GM18519 (cell line): ENCODE data around the gene PTPRO.

Source experiments
- ATAC-seq: cut with Tn5 transposase; IDR thresholded peaks from one replicate; pipeline ENCODE4 v1.9.1; 2021; ENCODE audit warnings: mild to moderate bottlenecking, moderate library complexity; ENCODE audit not compliant: unreplicated experiment, low FRiP score

PTPRO gene

DNA sequence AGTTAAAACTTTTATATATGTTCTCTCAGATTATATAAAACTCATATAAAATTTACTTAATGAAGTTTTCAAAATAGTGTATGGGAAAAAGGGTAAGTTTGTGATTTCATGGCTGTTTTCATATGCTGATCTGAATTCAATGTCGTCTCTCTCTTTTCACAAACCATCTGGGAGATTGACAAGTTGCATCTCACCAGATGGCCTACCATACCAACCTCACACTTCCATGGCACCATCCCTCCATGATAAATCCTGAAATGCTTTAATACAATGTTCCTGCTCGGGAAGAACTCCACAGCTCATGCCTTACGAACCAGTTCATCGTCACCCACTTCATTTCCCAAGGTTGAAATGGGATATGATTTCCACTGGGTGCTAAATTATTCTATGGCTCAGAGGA is 22.3 kb downstream of the PTPRO start:
- no peak for ATAC-seq

GRCh38 chr12:15346488-15346887 is 24.2 kb downstream of the PTPRO start:
- ATAC-seq: no peak

DNA sequence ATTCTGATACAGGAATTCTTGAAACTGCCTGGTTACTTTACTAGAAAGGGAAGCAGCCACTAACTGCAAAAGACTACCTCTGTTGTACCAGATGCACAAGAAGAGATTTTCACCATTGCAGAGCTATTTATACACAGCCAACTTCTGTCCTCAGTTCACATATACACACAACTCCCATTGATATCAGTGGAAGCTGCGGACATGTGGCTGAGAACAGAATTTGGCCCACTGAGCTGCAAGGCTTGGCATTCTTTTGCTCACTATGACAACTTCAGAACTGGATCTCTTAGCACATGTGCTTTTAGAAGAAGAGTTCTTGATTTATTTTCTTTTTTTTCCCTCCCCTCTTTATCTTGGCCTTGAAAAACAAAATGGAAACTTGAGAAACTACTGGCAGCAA is 28.3 kb downstream of the PTPRO start:
- no peak for ATAC-seq

GRCh38 chr12:15355766-15356165 is 33.5 kb downstream of the PTPRO start:
- ATAC-seq: no peak

GRCh38 chr12:15356951-15357364 is 34.6 kb downstream of the PTPRO start:
- ATAC-seq: no peak

GRCh38 chr12:15364221-15365160 is 42.2 kb downstream of the PTPRO start:
- no peak for ATAC-seq

DNA sequence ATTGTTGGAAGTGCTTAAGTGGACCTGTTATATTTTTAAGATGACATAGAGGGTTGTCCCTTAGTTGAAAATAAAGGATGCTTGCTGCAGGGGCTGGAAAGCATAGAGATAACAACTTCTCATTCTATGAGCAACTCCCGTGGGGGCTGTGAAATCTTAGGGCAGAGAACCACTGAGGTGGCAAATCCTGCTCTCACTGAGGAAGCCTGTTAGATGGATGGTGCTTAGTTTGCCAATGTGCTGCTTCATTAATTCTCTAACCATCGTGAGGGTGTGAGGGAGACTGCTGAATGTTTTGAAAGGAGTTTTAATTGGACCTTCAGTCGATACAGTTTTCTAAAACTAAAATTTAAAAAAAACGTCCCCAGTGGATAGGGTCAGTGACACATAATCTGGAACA is 46.5 kb downstream of the PTPRO start:
- no peak for ATAC-seq

- no peak for ATAC-seq
Measured at GRCh38 chr12:15372352-15372751, 50.0 kb downstream of the PTPRO start.

DNA sequence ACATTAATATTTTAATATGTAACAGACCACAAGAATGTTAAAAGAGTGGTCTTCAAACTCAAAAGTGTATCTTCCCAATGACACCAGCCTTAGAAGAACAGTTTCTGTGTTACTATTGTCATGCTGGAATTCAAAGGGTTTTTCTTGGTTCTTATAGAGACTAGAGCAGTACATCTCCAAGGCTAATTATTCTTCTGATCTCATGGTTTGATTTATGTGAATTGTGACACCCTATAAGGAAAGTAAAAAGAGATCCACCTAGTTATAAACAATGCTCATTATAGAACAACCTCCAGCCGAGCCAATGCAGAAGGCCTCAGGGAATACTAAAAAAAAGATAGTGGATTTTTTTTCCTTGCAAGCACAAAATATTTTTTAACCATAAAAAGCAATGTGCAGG is 65.5 kb downstream of the PTPRO start:
- no peak for ATAC-seq

DNA sequence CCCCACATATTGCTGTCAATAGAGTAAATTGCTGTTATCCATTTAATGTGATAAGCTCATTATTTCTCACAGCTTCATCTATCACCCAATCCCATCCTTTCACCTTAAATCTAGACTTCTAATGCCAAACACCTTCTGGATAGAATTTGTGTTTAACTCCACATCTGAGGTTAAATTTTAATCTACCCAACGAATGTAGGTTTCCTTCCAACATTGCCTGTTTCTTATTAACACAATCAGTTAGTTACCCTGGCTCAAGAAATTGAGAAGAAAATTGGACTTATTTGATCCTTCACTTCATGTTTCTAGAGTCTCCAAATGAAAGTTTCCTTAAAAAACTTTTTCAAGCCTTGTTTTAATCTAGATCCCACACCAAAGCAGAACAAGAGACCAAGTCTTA is 67.3 kb downstream of the PTPRO start:
- ATAC-seq: no peak

- ATAC-seq: no peak
Measured at GRCh38 chr12:15393037-15393436, 70.7 kb downstream of the PTPRO start.

- ATAC-seq: no peak
Measured at GRCh38 chr12:15393995-15394394, 71.7 kb downstream of the PTPRO start.

DNA sequence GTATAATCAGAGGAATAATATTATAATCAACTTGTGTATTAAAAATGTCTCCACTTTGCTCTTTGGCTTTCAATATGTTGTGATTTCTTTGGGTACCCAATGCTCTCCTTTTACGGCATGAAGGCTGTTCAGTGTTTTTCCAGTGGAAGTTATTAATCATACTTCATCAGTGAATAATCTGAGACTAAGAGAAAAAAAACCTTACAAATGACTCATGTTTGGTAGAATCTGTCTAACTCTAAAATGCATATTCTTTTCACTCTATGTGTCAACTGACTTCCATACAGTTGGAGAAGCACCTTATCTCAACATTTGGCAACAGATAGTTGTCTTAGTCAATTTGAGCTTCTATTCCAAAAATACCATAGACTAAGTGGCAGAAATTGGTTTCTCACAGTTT is 82.2 kb downstream of the PTPRO start:
- ATAC-seq: no peak

DNA sequence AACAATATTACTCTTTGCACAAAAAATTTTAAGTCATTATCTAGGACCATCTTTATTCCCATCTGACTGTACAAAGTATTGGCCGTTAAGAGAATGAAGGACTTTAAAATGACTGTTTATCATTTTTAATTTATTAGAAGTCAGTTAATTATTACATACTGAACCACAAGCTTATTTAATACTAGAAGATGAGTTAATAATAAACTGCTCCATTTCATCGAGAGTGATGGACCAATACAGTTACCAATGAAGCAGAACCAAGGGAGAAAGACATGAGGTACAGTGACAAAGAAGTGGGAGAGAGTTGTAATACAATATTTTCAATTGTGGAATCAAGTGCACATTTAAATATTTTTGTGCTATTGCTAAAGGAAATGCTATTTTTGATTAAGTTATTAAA is 83.3 kb downstream of the PTPRO start:
- ATAC-seq: no peak

GRCh38 chr12:15407025-15407424 is 84.7 kb downstream of the PTPRO start:
- no peak for ATAC-seq

- ATAC-seq: no peak
Measured at GRCh38 chr12:15411842-15412241, 89.5 kb downstream of the PTPRO start.

DNA sequence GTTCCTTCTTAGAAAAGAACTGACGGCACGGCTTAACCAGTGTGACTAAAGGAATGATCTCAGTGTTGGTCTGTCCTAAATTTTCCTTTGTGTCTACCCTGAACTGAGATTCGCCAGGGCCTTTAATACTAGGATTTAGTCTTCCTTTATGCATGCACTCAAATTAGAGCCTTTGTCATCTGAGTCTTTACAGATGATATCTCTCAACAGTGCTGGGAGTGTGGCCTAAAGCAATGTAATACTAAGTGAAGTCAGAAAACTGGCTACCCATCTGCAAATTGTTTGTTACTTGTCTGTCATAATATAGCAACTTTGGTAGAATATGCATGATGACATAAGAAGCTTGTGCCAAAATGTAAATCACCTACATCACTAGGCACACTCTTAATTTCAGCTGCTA is 95.4 kb downstream of the PTPRO start:
- no peak for ATAC-seq

DNA sequence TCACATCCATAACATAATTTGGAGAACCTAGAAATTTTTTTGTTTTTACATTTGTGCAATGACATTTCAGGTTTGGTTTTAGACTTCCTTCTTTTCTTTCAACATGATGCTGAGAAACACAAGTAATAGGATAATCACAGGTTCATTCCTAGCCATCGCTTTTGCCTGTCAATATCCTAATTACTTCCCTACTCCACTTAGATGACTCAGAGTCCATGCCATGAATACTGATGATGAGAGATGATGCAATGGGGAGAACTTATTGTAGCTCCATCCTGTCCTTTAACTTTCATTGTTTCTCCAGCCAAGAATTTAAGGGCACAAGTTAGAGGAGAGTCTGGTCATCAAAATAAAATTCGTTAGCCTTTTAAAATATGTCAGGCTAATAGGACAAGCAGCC is 101.3 kb downstream of the PTPRO start:
- ATAC-seq: no peak

- ATAC-seq: no peak
Measured at GRCh38 chr12:15427913-15428312, 105.6 kb downstream of the PTPRO start.

- ATAC-seq: no peak
Measured at GRCh38 chr12:15428632-15429031, 106.3 kb downstream of the PTPRO start.

- ATAC-seq: no peak
Measured at GRCh38 chr12:15429262-15429661, 107.0 kb downstream of the PTPRO start.

GRCh38 chr12:15435597-15435996 is 113.3 kb downstream of the PTPRO start:
- no peak for ATAC-seq
